Mucosa of descending colon (tissue), 3 donors: ENCODE results near the gene GLMN. TPM values are rescaled to one million over a fixed set of nuclear protein-coding genes. Genes with fewer than 3 reads are reported as not detected.
A peak's percentile ranks its signal among the peaks of the same experiment; 100 is the strongest.

Experiments
- ATAC-seq: fragments of 200-7000 bp; cut with Tn5 transposase; one replicate; pipeline ENCODE4 v1.9.1; 2020; ENCODE audit warnings: mild to moderate bottlenecking, moderate library complexity
- DNase-seq, 3 donors: peaks; one replicate each; pipeline ENCODE4 v3.0.0-alpha.2; 2020
- H3K36me3 ChIP-seq: fragments of 200-600 bp; one replicate; pipeline ENCODE4 v1.8.0; 2021; ENCODE audit warnings: low read depth, mild to moderate bottlenecking
- H3K4me1 ChIP-seq: fragments of 200-600 bp; one replicate; pipeline ENCODE4 v1.8.0; 2021; ENCODE audit warnings: low read depth, mild to moderate bottlenecking
- H3K4me3 ChIP-seq: fragments of 200-600 bp; one replicate; pipeline ENCODE4 v1.8.0; 2021; ENCODE audit warnings: mild to moderate bottlenecking
- H3K9me3 ChIP-seq: fragments of 200-600 bp; one replicate; pipeline ENCODE4 v1.8.0; 2021; ENCODE audit warnings: mild to moderate bottlenecking
- intact Hi-C, 2 donors: fragments of 100-400 bp; cut with DNase I in 1 of 2; cut with micrococcal nuclease in 1 of 2; formaldehyde crosslinking; loops; one replicate each; pipeline versions ENCODE4 v1.11.0 to v1.11.1; 2022; cut with DNase I, micrococcal nuclease
- long read RNA-seq, 2 donors: library from polyadenylated mRNA; unstranded; transcript quantifications; one replicate each; pipeline ENCODE4 v2.0.0, GENCODE V29; 2019 to 2021
- total RNA-seq, 3 donors: library from RNA; stranded (reverse); fragmentation: NEBNext Ultra II Directional in 2 of 3; extraction: Animal tissue kit (Norgen Biotek cat#: 25700) in 2 of 3; gene quantifications; one replicate each; pipeline versions ENCODE4 v1.2.1 to v1.2.4, GENCODE V29; 2021 to 2023
- TF ChIP-seq, protein P1 (sequence below): fragments of 200-600 bp; IDR thresholded peaks from one replicate; pipeline ENCODE4 v1.8.0; 2022; ENCODE audit warnings: antibody characterized with exemption, mild to moderate bottlenecking
- donor health status: DM: no; HTN: no; CAD: no; lungs with moderate emphysema.
- donor health status: DM: no; HTN: no; CAD: no.
- donor health status: DM: no; HTN: yes; CAD: no.

The GLMN gene
- total RNA-seq, result 1 to 10 TPM; 5.9 to 7.1 (median 6.8) TPM
- long read RNA-seq, donor 1, partial matches to known transcripts, result 0 of 3 reads
- long read RNA-seq, donor 1, other reads (novel, unspliced or antisense), result 2 of 3 reads
- long read RNA-seq, donor 2, partial matches to known transcripts, result 1 of 7 reads
- long read RNA-seq, donor 2, other reads (novel, unspliced or antisense), result 4 of 7 reads

GRCh38 chr1:92298573-92299476, at the start of gene GLMN, which contains the start of gene RPAP2:
Gene GLMN (minus strand): TSS chr1:92298987. CDS start chr1:92297999, 988 bp downstream.
Gene RPAP2 (plus strand): TSS chr1:92299059. CDS start chr1:92299074, 15 bp downstream.
- ATAC-seq (peak; percentile 100), DNase-seq (peak; percentile 84 to 87 (median 86))
- peaks cover 18% of the 10 kb centered on the region for H3K4me1 ChIP-seq
- intact Hi-C loops, result no loop called here
- no peaks in the 10 kb centered on the region for H3K36me3 ChIP-seq
- TF ChIP-seq, protein P1, sequence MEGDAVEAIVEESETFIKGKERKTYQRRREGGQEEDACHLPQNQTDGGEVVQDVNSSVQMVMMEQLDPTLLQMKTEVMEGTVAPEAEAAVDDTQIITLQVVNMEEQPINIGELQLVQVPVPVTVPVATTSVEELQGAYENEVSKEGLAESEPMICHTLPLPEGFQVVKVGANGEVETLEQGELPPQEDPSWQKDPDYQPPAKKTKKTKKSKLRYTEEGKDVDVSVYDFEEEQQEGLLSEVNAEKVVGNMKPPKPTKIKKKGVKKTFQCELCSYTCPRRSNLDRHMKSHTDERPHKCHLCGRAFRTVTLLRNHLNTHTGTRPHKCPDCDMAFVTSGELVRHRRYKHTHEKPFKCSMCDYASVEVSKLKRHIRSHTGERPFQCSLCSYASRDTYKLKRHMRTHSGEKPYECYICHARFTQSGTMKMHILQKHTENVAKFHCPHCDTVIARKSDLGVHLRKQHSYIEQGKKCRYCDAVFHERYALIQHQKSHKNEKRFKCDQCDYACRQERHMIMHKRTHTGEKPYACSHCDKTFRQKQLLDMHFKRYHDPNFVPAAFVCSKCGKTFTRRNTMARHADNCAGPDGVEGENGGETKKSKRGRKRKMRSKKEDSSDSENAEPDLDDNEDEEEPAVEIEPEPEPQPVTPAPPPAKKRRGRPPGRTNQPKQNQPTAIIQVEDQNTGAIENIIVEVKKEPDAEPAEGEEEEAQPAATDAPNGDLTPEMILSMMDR, result no peak
- H3K9me3 ChIP-seq, result no peaks in the 10 kb centered on the region
- peak within 1 kb of the TSS; percentile 62 for H3K4me3 ChIP-seq

- TF ChIP-seq, protein P1, result no peak
- Histone ChIP-seq H3K36me3 (no peaks in the 10 kb centered on the region), H3K9me3 (no peaks in the 10 kb centered on the region), H3K4me1 (no peaks in the 10 kb centered on the region), H3K4me3 (no peak overlapping the region)
- DNase-seq, result no peak
- intact Hi-C loops, result no loop called here
- no peak for ATAC-seq
Observed at GRCh38 chr1:92346866-92347640, 48.3 kb upstream of the GLMN start.

DNA sequence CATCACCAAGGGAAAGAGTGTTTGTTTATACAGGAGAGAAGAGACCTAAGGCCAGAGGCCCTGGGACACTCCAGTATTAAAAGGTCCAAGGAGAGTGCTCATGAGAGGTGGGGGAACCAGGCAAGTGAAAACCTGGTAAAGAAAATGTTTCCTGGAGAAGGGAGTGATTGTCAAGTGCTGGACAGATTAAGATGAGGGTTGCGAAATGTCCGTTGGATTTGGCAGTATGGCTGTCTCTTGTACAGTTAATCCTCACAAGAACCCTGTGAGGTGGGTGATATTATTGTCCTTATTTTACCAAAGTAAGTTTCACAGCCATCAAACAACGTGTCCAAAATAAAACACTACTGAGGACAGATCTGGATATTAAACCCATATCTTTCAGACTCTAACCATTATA, 44.3 kb upstream of the GLMN start:
- Histone ChIP-seq H3K4me1 (no peaks in the 10 kb centered on the region), H3K9me3 (no peaks in the 10 kb centered on the region), H3K36me3 (no peaks in the 10 kb centered on the region), H3K4me3 (no peak overlapping the region)
- ATAC-seq, result no peak
- TF ChIP-seq, protein P1, result no peak
- no peak for DNase-seq
- intact Hi-C loops, result no loop called here

- Histone ChIP-seq H3K9me3 (no peaks in the 10 kb centered on the region), H3K36me3 (no peaks in the 10 kb centered on the region), H3K4me3 (no peak overlapping the region), H3K4me1 (no peaks in the 10 kb centered on the region)
- TF ChIP-seq, protein P1, result no peak
- no peak for ATAC-seq
- intact Hi-C loops, result no loop called here
- DNase-seq, result no peak
Observed at GRCh38 chr1:92342401-92342800, 43.6 kb upstream of the GLMN start.

- no peak for DNase-seq
- no peaks in the 10 kb centered on the region for H3K36me3 ChIP-seq
- no peak overlapping the region for H3K4me3 ChIP-seq
- ATAC-seq, result no peak
- no peaks in the 10 kb centered on the region for H3K9me3 ChIP-seq
- intact Hi-C loops, result no loop called here
- H3K4me1 ChIP-seq, result no peaks in the 10 kb centered on the region
- TF ChIP-seq, protein P1, result no peak
Observed at GRCh38 chr1:92340154-92340553, 41.4 kb upstream of the GLMN start.
